ENCODE measurements around the gene VAV2. TPM values are rescaled to one million over a fixed set of nuclear protein-coding genes. Genes with fewer than 3 reads are reported as not detected.

The VAV2 gene
- total RNA-seq, 2 donors from 2014 or later: 3.4 to 6.0 TPM

DNA sequence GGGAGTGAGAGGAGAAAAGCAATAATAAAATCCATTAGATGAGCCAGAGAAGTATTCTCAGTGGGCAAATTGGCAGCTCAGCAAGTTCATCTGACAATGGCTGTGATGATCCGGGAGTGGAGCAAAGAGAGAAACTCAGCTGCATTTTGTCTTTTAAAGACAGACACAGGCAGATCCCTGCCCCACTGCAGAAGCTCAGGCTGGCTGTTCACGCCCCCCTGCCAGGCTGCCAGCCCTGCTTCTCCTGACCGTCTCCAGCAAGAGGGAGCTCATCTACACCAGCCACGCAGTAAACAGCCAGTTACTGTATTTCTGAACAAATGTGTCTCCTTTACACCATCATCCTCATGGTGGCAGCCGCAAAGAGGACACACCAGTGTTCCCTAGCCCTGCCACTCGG is 139.7 kb downstream of the VAV2 start:
- H3K27ac ChIP-seq: no peak overlapping the region
- H3K4me1 ChIP-seq: peaks cover 0 to 5% of the 10 kb centered on the region in 2 donors
- H3K4me3 ChIP-seq: no peak overlapping the region
- H3K27me3 ChIP-seq: no peaks in the 10 kb centered on the region
- no peak for DNase-seq (ENCODE audit: low spot score)
- H3K9me3 ChIP-seq: no peaks in the 10 kb centered on the region
- TF ChIP-seq, protein P1, sequence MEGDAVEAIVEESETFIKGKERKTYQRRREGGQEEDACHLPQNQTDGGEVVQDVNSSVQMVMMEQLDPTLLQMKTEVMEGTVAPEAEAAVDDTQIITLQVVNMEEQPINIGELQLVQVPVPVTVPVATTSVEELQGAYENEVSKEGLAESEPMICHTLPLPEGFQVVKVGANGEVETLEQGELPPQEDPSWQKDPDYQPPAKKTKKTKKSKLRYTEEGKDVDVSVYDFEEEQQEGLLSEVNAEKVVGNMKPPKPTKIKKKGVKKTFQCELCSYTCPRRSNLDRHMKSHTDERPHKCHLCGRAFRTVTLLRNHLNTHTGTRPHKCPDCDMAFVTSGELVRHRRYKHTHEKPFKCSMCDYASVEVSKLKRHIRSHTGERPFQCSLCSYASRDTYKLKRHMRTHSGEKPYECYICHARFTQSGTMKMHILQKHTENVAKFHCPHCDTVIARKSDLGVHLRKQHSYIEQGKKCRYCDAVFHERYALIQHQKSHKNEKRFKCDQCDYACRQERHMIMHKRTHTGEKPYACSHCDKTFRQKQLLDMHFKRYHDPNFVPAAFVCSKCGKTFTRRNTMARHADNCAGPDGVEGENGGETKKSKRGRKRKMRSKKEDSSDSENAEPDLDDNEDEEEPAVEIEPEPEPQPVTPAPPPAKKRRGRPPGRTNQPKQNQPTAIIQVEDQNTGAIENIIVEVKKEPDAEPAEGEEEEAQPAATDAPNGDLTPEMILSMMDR (IDR thresholded peaks at IDR 0.05): no peak
- H3K36me3 ChIP-seq: no peaks in the 10 kb centered on the region

GRCh38 chr9:133851693-133852092 is 140.4 kb downstream of the VAV2 start:
- TF ChIP-seq, protein P1 (IDR thresholded peaks at IDR 0.05): no peak
- DNase-seq (ENCODE audit: low spot score): no peak
- Histone ChIP-seq H3K4me3 (no peak overlapping the region), H3K27me3 (no peaks in the 10 kb centered on the region), H3K27ac (no peak overlapping the region), H3K4me1 (peaks cover 0 to 5% of the 10 kb centered on the region in 2 donors), H3K36me3 (no peaks in the 10 kb centered on the region), H3K9me3 (no peaks in the 10 kb centered on the region)

DNA sequence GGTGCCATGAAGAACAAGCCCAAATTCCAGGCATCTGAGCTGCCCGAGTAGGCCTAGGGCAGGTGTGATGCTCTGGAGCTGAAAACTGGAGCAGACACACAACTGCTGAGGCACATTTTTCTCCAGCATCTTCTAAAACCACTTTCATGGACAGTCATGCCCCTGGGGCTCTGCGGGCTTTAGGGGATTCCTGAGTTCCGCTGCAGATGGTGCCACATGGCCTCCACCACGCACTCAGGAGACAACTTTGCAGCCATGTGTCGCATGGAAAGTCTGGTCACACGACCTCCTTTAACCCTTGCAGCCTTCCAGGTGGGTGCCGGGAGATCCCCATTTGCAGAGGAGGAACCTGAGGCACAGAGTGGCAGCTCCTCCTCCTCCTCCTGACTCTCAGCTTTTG is 141.2 kb downstream of the VAV2 start:
- no peak overlapping the region for H3K27ac ChIP-seq
- no peaks in the 10 kb centered on the region for H3K36me3 ChIP-seq
- TF ChIP-seq, protein P1 (IDR thresholded peaks at IDR 0.05): no peak
- no peaks in the 10 kb centered on the region for H3K9me3 ChIP-seq
- H3K27me3 ChIP-seq: no peaks in the 10 kb centered on the region
- H3K4me3 ChIP-seq: no peak overlapping the region
- DNase-seq (ENCODE audit: low spot score): no peak
- peaks cover 0 to 10% of the 10 kb centered on the region in 2 donors for H3K4me1 ChIP-seq

- no peak for DNase-seq (ENCODE audit: low spot score)
- TF ChIP-seq, protein P1 (IDR thresholded peaks at IDR 0.05): no peak
These were observed 142.0 kb downstream of the VAV2 start for GRCh38 chr9:133850161-133850560.

DNA sequence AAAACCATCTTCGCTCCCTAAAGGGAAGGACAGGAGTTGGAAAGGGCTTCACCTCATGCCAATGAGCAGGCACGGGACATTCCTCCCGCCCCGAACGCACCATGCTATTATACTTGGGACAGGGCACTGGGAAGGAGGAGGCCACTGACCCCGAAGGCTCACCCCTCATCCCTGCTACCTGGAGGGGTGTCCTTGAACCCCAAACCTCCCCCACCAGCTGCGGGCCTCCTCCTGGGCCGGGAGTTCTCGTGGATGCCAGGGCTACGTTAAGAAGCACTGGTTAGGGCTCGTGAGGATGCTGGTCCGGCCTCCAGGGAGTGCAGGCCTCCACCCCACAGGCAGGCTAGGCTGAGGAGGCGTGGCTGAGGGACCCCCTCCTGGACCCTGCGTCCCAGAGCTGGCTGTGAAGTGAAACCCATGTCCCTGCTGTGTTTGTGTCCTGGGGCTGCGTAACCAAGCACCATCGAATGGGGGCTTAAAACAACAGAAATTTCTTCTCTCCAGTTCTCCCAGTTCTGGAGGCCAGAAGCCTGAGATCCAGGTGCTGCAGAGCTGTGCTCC is 142.9 kb downstream of the VAV2 start:
- Histone ChIP-seq H3K9me3 (no peaks in the 10 kb centered on the region), H3K4me3 (no peak overlapping the region), H3K4me1 (peaks cover 0 to 22% of the 10 kb centered on the region in 2 donors), H3K36me3 (no peaks in the 10 kb centered on the region), H3K27ac (no peak overlapping the region), H3K27me3 (no peaks in the 10 kb centered on the region)
- no peak for DNase-seq (ENCODE audit: low spot score)
- TF ChIP-seq, protein P1 (IDR thresholded peaks at IDR 0.05): no peak

More at GRCh38 chr9:133850161-133850560, 142.0 kb downstream of the VAV2 start:
- H3K36me3 ChIP-seq: no peaks in the 10 kb centered on the region
- no peaks in the 10 kb centered on the region for H3K27me3 ChIP-seq
- no peak overlapping the region for H3K27ac ChIP-seq
- H3K4me3 ChIP-seq: no peak overlapping the region
- no peaks in the 10 kb centered on the region for H3K9me3 ChIP-seq
- H3K4me1 ChIP-seq: peaks cover 0 to 13% of the 10 kb centered on the region in 2 donors
